HFF-Myc (cell line): ENCODE results near the gene ZFP64.

Source experiments
- DNase-seq: peaks from one replicate; pipeline ENCODE4 v3.0.0-alpha.2; 2011; ENCODE audit warnings: low read depth; ENCODE audit errors: extremely low read depth
- H3K4me3 ChIP-seq: replicated peaks from 2 replicates; pipeline ENCODE4 v1.5.1; 2011; ENCODE audit warnings: low read depth, mild to moderate bottlenecking, control low read depth, low read length
- CTCF ChIP-seq: IDR thresholded peaks from 2 replicates; pipeline ENCODE4 v1.5.1; 2012; ENCODE audit warnings: mild to moderate bottlenecking, low read depth, low read length, control low read depth; ENCODE audit errors: missing control alignments

ZFP64 gene

GRCh38 chr20:52217689-52218395, 26.3 kb upstream of the ZFP64 start:
- TF ChIP-seq CTCF = no peak
- no peak overlapping the region for H3K4me3 ChIP-seq
- no peak for DNase-seq

GRCh38 chr20:52213995-52214394, 22.4 kb upstream of the ZFP64 start:
- no peak for DNase-seq
- TF ChIP-seq CTCF = no peak
- H3K4me3 ChIP-seq = no peak overlapping the region

- TF ChIP-seq CTCF = no peak
- H3K4me3 ChIP-seq = no peak overlapping the region
- no peak for DNase-seq
Measured at GRCh38 chr20:52212943-52213342, 21.4 kb upstream of the ZFP64 start.

- DNase-seq = no peak
- no peak overlapping the region for H3K4me3 ChIP-seq
- no peak for TF ChIP-seq CTCF
Measured at GRCh38 chr20:52210037-52210990, 18.7 kb upstream of the ZFP64 start.

- H3K4me3 ChIP-seq = no peak overlapping the region
- no peak for DNase-seq
- no peak for TF ChIP-seq CTCF
Measured at GRCh38 chr20:52209154-52209571, 17.6 kb upstream of the ZFP64 start.

- no peak for DNase-seq
- TF ChIP-seq CTCF = no peak
- H3K4me3 ChIP-seq = no peak overlapping the region
Measured at GRCh38 chr20:52207020-52207810, 15.6 kb upstream of the ZFP64 start.
